ENCODE data around the gene UNK.
A peak's percentile ranks its signal among the peaks of the same experiment; 100 is the strongest.
"Not testable (repeated sequence)": the region's sequence is repeated elsewhere in the genome, so short reads cannot be mapped to it uniquely, and the experiment has no call there.

UNK gene

DNA sequence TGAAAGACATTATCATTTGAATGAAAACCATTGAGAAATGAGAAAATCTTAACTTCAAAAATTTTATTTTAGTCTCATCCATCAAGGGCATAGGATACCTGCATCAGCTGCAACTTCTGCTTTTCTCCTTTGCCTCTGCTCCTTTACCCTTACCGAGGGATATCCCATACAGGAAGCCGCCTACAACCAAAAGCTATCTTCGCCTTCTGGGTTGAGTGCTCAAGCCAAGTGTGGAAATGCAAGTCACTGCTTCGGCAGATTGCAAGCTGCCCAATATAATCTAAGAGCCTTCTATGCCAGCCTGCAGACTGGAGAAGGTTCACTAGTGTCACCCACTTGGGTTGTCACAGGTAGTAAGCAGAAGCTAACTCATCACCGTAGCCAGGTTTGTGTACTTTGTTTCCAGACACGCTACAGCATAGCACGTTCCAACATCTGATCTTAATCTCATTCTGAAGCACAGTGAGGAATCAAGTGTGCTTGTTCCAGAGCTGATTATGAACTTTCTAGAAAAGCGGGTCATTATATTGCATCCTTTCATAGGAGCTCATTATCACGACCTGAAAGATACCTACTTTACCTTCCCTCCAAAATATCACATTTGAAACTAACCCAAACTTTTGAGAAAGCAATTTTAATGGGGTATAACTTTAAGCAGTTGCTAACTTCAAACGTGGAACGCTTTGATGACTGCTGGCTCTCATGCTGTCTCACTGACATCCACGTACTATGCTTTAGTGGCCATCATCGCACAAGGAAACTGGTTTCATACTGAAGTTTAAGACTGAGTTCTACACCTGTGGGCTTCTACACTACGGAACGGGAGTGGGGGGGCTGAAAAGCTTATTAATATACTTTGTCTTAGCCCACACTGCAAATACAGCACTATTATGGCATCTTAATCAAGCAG, 8.0 kb upstream of the UNK start:
- CTCF ChIA-PET, result interaction anchor here (0.7 to 0.8 kb wide), 2 partner anchors 12 to 188 kb away, joined by 3 read pairs; partner anchors contain the start of gene GALK1
- POLR2A ChIA-PET (ENCODE audit: low non-redundant PET), result interaction anchor here (0.7 to 1.6 kb wide), 3 partner anchors 68 to 101 kb away, joined by 3 to 4 read pairs (median 3); no protein-coding TSS in a partner anchor
- TF ChIP-seq, protein P1, sequence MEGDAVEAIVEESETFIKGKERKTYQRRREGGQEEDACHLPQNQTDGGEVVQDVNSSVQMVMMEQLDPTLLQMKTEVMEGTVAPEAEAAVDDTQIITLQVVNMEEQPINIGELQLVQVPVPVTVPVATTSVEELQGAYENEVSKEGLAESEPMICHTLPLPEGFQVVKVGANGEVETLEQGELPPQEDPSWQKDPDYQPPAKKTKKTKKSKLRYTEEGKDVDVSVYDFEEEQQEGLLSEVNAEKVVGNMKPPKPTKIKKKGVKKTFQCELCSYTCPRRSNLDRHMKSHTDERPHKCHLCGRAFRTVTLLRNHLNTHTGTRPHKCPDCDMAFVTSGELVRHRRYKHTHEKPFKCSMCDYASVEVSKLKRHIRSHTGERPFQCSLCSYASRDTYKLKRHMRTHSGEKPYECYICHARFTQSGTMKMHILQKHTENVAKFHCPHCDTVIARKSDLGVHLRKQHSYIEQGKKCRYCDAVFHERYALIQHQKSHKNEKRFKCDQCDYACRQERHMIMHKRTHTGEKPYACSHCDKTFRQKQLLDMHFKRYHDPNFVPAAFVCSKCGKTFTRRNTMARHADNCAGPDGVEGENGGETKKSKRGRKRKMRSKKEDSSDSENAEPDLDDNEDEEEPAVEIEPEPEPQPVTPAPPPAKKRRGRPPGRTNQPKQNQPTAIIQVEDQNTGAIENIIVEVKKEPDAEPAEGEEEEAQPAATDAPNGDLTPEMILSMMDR (conservative IDR thresholded peaks at IDR 0.05; ENCODE audit: low read depth), result no peak
- peak overlapping the region; percentile 73 for H3K27ac ChIP-seq
- DNase-seq (ENCODE audit: low spot score), result no peak

DNA sequence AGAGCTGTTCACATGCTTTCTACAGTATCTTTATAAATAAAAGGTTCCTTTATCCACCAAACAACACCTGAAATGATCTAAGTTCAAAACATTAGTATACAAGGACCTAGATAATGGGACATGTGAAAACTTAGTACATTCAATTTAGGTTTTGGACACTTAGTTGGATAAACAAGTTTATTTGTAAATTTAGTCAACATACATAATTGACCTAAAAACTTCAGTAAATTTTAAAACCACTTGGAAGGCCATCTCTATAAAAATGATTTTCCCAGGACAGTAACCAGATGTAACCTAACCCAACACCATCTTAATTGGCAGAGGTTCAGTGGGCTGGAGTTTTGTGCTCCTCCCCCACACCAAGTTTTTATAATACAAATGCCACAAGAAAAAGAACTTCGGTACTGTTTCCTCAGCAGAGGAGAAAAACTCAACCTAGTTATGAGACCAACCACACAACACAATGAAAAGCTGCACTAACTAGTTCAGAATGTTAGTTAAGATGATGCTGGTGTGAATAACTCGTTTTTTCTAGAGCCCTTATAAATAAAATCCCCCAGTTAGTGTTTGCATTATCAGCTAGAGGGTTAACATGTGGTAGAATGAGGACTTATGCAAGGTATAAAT, 7.2 kb upstream of the UNK start:
- TF ChIP-seq, protein P1 (conservative IDR thresholded peaks at IDR 0.05; ENCODE audit: low read depth), result no peak
- no peak overlapping the region for H3K27ac ChIP-seq
- POLR2A ChIA-PET (ENCODE audit: low non-redundant PET), result interaction anchor here (0.6 to 1.6 kb wide), 2 partner anchors 100 to 110 kb away, joined by 4 to 12 read pairs; no protein-coding TSS in a partner anchor
- no peak for DNase-seq (ENCODE audit: low spot score)
- CTCF ChIA-PET, result no interaction called here

DNA sequence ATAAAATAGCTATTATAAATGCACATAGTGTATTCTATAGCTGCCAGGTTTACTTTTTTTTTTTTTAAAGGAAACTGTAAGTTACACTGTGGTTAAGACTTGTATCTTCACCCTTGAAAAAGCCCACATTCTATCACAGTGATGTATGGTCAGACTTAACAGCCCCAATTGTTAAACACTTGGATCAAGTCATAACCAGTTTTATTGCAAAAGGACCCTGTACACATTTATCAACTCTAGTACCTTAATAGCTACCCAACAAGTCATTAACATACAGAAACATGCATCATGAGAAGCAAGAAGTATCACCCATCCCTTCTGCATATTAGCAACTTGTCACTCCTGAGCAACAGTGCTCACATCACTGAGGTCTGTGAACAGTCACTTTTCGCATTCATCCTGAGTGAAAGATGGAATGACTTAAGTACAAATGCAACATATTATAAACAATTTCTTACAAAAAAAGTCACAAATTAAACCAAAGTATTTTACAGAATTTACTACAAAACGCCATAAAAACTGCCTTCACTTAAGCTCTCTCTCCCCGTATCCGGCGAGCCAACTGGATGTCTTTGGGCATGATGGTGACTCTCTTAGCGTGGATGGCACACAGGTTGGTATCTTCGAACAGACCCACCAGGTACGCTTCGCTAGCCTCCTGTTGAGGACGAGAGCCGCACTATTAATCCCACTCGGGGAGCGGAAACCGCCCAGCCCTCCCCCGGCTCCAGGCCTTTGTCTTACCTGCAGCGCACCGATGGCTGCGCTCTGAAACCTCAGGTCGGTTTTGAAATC, 6.3 kb upstream of the UNK start:
- POLR2A ChIA-PET (ENCODE audit: low non-redundant PET), result interaction anchor here (0.5 to 0.6 kb wide), 2 partner anchors 105 to 109 kb away, joined by 6 to 12 read pairs; no protein-coding TSS in a partner anchor
- H3K27ac ChIP-seq, result peak overlapping the region; percentile 96
- CTCF ChIA-PET; DNase-seq (ENCODE audit: low spot score): not testable (repeated sequence)

DNA sequence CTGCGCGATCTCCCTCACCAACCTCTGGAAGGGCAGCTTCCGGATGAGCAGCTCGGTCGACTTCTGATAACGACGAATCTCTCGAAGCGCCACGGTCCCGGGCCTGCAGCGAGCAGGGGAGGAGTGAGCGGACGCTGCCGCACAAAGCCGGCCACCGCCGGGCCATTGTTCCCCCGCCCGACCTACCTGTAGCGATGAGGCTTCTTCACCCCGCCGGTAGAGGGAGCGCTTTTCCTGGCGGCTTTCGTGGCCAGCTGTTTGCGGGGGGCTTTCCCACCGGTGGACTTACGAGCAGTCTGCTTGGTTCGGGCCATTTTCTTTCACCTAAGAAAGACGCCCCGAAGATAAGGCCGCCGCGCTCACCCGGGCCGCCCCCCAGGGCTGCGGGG, 5.8 kb upstream of the UNK start:
- ChIA-PET POLR2A (ENCODE audit: low non-redundant PET) (no interaction called here), CTCF (interaction anchor here (0.7 kb wide), 1 partner anchor 77 kb away, joined by 3 read pairs; no protein-coding TSS in a partner anchor)

DNA sequence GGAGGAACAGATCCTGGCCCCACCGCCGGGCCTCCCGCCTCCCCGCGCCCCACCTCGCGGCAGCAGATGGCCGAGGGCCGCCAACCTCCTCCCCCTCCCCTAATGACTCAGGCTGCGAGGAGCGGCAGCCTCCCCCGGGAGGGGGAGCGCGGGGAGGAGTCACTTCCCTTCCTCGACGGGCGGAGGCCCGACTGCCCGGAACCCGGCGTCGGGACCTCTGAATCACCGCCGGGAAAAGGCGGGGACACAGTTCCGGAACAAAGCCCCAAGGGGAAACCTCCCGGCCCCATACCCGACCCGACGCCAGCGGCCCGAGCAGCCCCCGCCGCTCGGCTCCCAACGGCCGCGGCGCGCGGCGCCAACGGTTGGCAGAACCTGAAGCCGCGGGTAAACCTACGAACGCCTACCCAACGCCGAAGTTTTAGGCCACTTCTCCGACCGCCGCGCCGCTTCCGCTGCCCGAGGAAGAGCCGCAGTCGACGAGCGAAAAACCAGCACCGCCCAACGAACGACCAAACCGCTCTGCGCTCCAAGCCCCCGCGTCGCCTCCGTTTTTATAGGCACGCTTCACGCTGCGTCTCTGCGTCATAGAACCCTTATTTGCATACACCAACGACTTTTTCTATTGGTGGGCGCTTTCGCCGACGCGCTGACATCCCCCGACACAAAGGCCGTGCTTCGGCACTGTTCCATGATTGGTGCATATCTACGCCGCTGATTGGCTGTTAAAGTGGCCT, 5.2 kb upstream of the UNK start:
- CTCF ChIA-PET, result interaction anchor here (0.7 kb wide), 1 partner anchor 78 kb away, joined by 3 read pairs; no protein-coding TSS in a partner anchor
- POLR2A ChIA-PET (ENCODE audit: low non-redundant PET), result interaction anchor here (0.6 to 1.0 kb wide), 7 partner anchors 36 to 99 kb away, joined by 3 to 8 read pairs (median 4); partner anchors contain the start of gene TRIM47
- TF ChIP-seq, protein P1 (conservative IDR thresholded peaks at IDR 0.05; ENCODE audit: low read depth), result peak; percentile 18
- DNase-seq (ENCODE audit: low spot score), result peak; percentile 99
- peak overlapping the region; percentile 96 for H3K27ac ChIP-seq

More for the DNA sequence above, 5.8 kb upstream of the UNK start:
- peak overlapping the region; percentile 96 for H3K27ac ChIP-seq
- TF ChIP-seq, protein P1 (conservative IDR thresholded peaks at IDR 0.05; ENCODE audit: low read depth), result peak; percentile 58
- DNase-seq (ENCODE audit: low spot score), result no peak

All from RWPE1 (cell line).